GM21717 (cell line): Measurements from ENCODE around the gene KRTAP13-3.

Experiments used
- ATAC-seq: cut with Tn5 transposase; IDR thresholded peaks from one replicate; pipeline ENCODE4 v1.9.1; 2021; ENCODE audit warnings: mild to moderate bottlenecking, moderate library complexity; ENCODE audit not compliant: unreplicated experiment

KRTAP13-3 gene

GRCh38 chr21:30425826-30426225 is at the start of gene KRTAP13-3:
TSS of gene KRTAP13-3 (minus strand) at chr21:30425926. CDS start at chr21:30425912, 14 bp downstream.
- ATAC-seq: no peak

GRCh38 chr21:30468900-30469714 is 43.4 kb upstream of the KRTAP13-3 start:
- no peak for ATAC-seq

GRCh38 chr21:30463713-30464112 is 38.0 kb upstream of the KRTAP13-3 start:
- ATAC-seq: no peak

GRCh38 chr21:30448514-30448913 is 22.8 kb upstream of the KRTAP13-3 start:
- ATAC-seq: no peak

GRCh38 chr21:30447056-30447455 is 21.3 kb upstream of the KRTAP13-3 start:
- ATAC-seq: no peak

- no peak for ATAC-seq
Measured at GRCh38 chr21:30444204-30444603, 18.5 kb upstream of the KRTAP13-3 start.

- ATAC-seq: no peak
Measured at GRCh38 chr21:30443226-30443625, 17.5 kb upstream of the KRTAP13-3 start.

GRCh38 chr21:30439975-30440374 is 14.2 kb upstream of the KRTAP13-3 start, which contains the start of gene KRTAP15-1:
TSS of gene KRTAP15-1 (plus strand) at chr21:30440275. CDS start at chr21:30440328, 53 bp downstream.
- no peak for ATAC-seq

- no peak for ATAC-seq
Measured at GRCh38 chr21:30437010-30437565, 11.4 kb upstream of the KRTAP13-3 start.

GRCh38 chr21:30434033-30434631 is 8.4 kb upstream of the KRTAP13-3 start:
- no peak for ATAC-seq

- no peak for ATAC-seq
Measured at GRCh38 chr21:30430170-30430655, 4.5 kb upstream of the KRTAP13-3 start, which contains the start of gene KRTAP13-4. TSS of gene KRTAP13-4 (plus strand) at chr21:30430220. CDS start at chr21:30430276, 56 bp downstream.

GRCh38 chr21:30426731-30427130 is 1.0 kb upstream of the KRTAP13-3 start:
- no peak for ATAC-seq

- no peak for ATAC-seq
Measured at GRCh38 chr21:30415993-30416392, 9.7 kb downstream of the KRTAP13-3 start.

GRCh38 chr21:30408782-30409494 is 16.8 kb downstream of the KRTAP13-3 start:
- no peak for ATAC-seq

- no peak for ATAC-seq
Measured at GRCh38 chr21:30395731-30396130, 30.0 kb downstream of the KRTAP13-3 start, which contains the start of gene KRTAP13-1. TSS of gene KRTAP13-1 (plus strand) at chr21:30396031. CDS start at chr21:30396087, 56 bp downstream.

GRCh38 chr21:30391492-30392025 is 34.2 kb downstream of the KRTAP13-3 start:
- no peak for ATAC-seq

GRCh38 chr21:30382201-30382600 is 43.5 kb downstream of the KRTAP13-3 start:
- ATAC-seq: no peak
